Caco-2 (cell line): ENCODE measurements around the gene SBNO1. TPM values are rescaled to one million over a fixed set of nuclear protein-coding genes. Genes with fewer than 3 reads are reported as not detected.

Experiments
- BruUV-seq: library from RNA; stranded (reverse); fragments of 400-500 nt; replicated peaks from 2 replicates; lab custom pipeline; 2021; lab: Mats Ljungman, UMichigan
- CTCF ChIA-PET: fragments of 300-600 bp; sonication (Branson Sonifier 250); formaldehyde crosslinking; loops from one replicate; lab custom pipeline; 2022; ENCODE audit warnings: antibody characterized with exemption; lab: Charles Lee
- POLR2A ChIA-PET: fragments of 300-600 bp; sonication (Branson Sonifier 250); formaldehyde crosslinking; loops from one replicate; lab custom pipeline; 2022; ENCODE audit warnings: antibody characterized with exemption; lab: Charles Lee
- DNase-seq, 2 experiments: peaks; one replicate each; pipeline versions ENCODE4 v3.0.0 to v3.0.0-alpha.2; 2020 to 2022
- H3K27me3 ChIP-seq: replicated peaks from 2 replicates; pipeline ENCODE4 v1.6.0; 2011; ENCODE audit warnings: low read length; ENCODE audit not compliant: control insufficient read depth, insufficient read depth
- H3K36me3 ChIP-seq: 2 replicates; pipeline ENCODE4 v1.5.1; 2011; ENCODE audit warnings: low read length; ENCODE audit not compliant: control insufficient read depth, insufficient read depth
- H3K4me1 ChIP-seq: fragments of 250-450 bp; sonication (Bioruptor Pico); 2 replicates; pipeline ENCODE4 v1.5.1; 2020; ENCODE audit warnings: mild to moderate bottlenecking
- H3K4me3 ChIP-seq: 2 replicates; pipeline ENCODE4 v1.5.1; 2011; ENCODE audit warnings: low read depth, mild to moderate bottlenecking, control low read depth, low read length
- H3K9me3 ChIP-seq: fragments of 250-450 bp; sonication (Bioruptor Pico); 2 replicates; pipeline ENCODE4 v1.5.1; 2020; ENCODE audit warnings: mild to moderate bottlenecking, moderate library complexity
- H3K27ac Mint-ChIP-seq: one replicate; pipeline ENCODE4 v1.8.0; 2022; ENCODE audit warnings: mixed read lengths; ENCODE audit not compliant: unreplicated experiment
- H3K27me3 Mint-ChIP-seq: one replicate; pipeline ENCODE4 v1.8.0; 2022; ENCODE audit warnings: mixed read lengths; ENCODE audit not compliant: insufficient read depth, unreplicated experiment
- H3K36me3 Mint-ChIP-seq: one replicate; pipeline ENCODE4 v1.8.0; 2022; ENCODE audit warnings: mild to moderate bottlenecking, mixed read lengths; ENCODE audit not compliant: insufficient read depth, unreplicated experiment
- H3K4me1 Mint-ChIP-seq: one replicate; pipeline ENCODE4 v1.8.0; 2022; ENCODE audit warnings: low read depth, mixed read lengths; ENCODE audit not compliant: unreplicated experiment
- H3K4me3 Mint-ChIP-seq: one replicate; pipeline ENCODE4 v1.8.0; 2022; ENCODE audit warnings: mild to moderate bottlenecking, moderate library complexity, mixed read lengths; ENCODE audit not compliant: unreplicated experiment
- H3K9me3 Mint-ChIP-seq: one replicate; pipeline ENCODE4 v1.8.0; 2022; ENCODE audit warnings: mixed read lengths; ENCODE audit not compliant: unreplicated experiment
- intact Hi-C: fragments of 100-400 bp; cut with micrococcal nuclease; formaldehyde crosslinking; loops from one replicate; pipeline ENCODE4 v1.10.0; 2022; ENCODE audit not compliant: unreplicated experiment
- total RNA-seq: library from RNA; stranded (reverse); gene quantifications from 2 replicates; pipeline ENCODE4 v1.2.3, GENCODE V29; 2022
- TF ChIP-seq, protein P1 (sequence below), 2 experiments: fragments of 200-600 bp in 1 of 2; IDR thresholded peaks; 1 replicate in 1 of 2; 2 replicates in 1 of 2; pipeline versions ENCODE4 v1.5.1 to v1.8.0; 2011 to 2022; ENCODE audit warnings: antibody characterized with exemption in 1 of 2, control low read depth in 1 of 2, inconsistent platforms in 1 of 2, low read depth in 1 of 2, low read length in 1 of 2, mild to moderate bottlenecking in 1 of 2, moderate library complexity in 1 of 2; ENCODE audit not compliant: insufficient read depth in 1 of 2, severe bottlenecking in 1 of 2, unreplicated experiment in 1 of 2

Gene SBNO1
- total RNA-seq, 1 experiment from 2014 or later, result 53.8 TPM

DNA sequence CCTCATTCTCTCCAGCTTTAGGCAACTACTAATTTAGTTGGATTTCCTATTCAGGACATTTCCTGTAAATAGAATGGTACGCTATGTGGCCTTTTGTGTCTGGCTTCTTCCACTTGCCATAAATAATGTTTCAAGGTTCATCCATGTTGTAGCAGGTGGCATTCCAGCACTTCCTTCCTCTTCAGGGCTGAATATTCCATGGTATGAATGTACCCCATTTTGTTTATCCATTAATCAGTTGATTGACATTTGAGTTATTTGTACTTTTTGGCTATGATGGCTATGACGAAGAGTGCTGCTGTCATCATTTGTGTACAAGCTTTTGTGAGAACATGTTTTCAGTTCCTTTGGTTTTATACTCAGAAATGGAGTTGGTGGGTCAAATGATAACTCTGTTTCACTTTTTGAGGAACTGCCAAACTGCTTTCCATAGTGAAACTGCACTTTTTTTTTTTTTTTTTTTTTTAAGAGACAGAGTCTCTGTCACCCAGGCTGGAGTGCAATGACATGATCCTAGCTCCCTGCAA lies 86.5 kb downstream of the SBNO1 start:
- Histone ChIP-seq H3K4me3 (no peak overlapping the region), H3K4me1 (no peaks in the 10 kb centered on the region), H3K36me3 (no peaks in the 10 kb centered on the region), H3K9me3 (no peaks in the 10 kb centered on the region), H3K27me3 (no peaks in the 10 kb centered on the region)
- Mint-ChIP-seq H3K4me1 (no peaks in the 10 kb centered on the region), H3K9me3 (no peaks in the 10 kb centered on the region), H3K27ac (no peak overlapping the region), H3K27me3 (no peaks in the 10 kb centered on the region), H3K4me3 (no peak overlapping the region), H3K36me3 (no peaks in the 10 kb centered on the region)
- TF ChIP-seq, protein P1, sequence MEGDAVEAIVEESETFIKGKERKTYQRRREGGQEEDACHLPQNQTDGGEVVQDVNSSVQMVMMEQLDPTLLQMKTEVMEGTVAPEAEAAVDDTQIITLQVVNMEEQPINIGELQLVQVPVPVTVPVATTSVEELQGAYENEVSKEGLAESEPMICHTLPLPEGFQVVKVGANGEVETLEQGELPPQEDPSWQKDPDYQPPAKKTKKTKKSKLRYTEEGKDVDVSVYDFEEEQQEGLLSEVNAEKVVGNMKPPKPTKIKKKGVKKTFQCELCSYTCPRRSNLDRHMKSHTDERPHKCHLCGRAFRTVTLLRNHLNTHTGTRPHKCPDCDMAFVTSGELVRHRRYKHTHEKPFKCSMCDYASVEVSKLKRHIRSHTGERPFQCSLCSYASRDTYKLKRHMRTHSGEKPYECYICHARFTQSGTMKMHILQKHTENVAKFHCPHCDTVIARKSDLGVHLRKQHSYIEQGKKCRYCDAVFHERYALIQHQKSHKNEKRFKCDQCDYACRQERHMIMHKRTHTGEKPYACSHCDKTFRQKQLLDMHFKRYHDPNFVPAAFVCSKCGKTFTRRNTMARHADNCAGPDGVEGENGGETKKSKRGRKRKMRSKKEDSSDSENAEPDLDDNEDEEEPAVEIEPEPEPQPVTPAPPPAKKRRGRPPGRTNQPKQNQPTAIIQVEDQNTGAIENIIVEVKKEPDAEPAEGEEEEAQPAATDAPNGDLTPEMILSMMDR (IDR thresholded peaks at IDR 0.05; ENCODE audit: insufficient read depth in 1 of 2, low read depth in 1 of 2, low read length in 1 of 2, severe bottlenecking in 1 of 2, unreplicated experiment in 1 of 2), result no peak
- CTCF ChIA-PET, result interaction anchor here (0.5 to 0.6 kb wide), 2 partner anchors 87 to 108 kb away, joined by 3 to 5 read pairs; no protein-coding TSS in a partner anchor
- no peak for DNase-seq
- no TSS peak for BruUV-seq
- intact Hi-C loops, result no loop called here
- POLR2A ChIA-PET, result no interaction called here

DNA sequence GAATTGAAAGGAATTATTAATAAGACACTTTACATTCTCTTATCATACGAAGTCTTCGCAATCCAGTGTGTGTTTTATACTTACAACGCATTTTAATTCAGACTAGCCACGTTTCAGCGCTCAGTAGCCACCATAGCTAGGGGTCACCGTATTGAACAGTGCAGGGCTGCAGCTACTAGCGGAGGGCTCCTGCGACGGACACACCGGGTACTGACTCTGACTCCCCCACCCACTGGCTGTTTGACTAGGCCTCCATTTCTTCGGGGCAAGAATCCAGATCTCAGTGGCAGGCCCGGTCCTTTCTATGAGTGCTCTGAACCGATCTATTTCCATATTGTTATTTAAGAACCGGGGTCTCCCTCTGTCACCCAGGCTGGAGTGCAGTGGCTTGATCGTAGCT lies 91.5 kb downstream of the SBNO1 start:
- Histone ChIP-seq H3K27me3 (no peaks in the 10 kb centered on the region), H3K4me1 (0 out of 2 replicates have a peak, but pooled peaks cover 5% of the 10 kb centered on the region), H3K9me3 (no peaks in the 10 kb centered on the region), H3K36me3 (no peaks in the 10 kb centered on the region), H3K4me3 (no peak overlapping the region)
- intact Hi-C loops, result no loop called here
- POLR2A ChIA-PET, result no interaction called here
- H3K4me1 Mint-ChIP-seq, result no peaks in the 10 kb centered on the region
- CTCF ChIA-PET, result no interaction called here
- H3K27ac Mint-ChIP-seq, result peak overlapping the region; percentile 50
- H3K4me3 Mint-ChIP-seq, result peak overlapping the region; percentile 64
- H3K27me3 Mint-ChIP-seq, result no peaks in the 10 kb centered on the region
- H3K9me3 Mint-ChIP-seq, result no peaks in the 10 kb centered on the region
- TF ChIP-seq, protein P1 (IDR thresholded peaks at IDR 0.05; ENCODE audit: insufficient read depth in 1 of 2, low read depth in 1 of 2, low read length in 1 of 2, severe bottlenecking in 1 of 2, unreplicated experiment in 1 of 2), result no peak
- H3K36me3 Mint-ChIP-seq, result peaks cover 2% of the 10 kb centered on the region
- BruUV-seq, result no TSS peak
- no peak for DNase-seq

DNA sequence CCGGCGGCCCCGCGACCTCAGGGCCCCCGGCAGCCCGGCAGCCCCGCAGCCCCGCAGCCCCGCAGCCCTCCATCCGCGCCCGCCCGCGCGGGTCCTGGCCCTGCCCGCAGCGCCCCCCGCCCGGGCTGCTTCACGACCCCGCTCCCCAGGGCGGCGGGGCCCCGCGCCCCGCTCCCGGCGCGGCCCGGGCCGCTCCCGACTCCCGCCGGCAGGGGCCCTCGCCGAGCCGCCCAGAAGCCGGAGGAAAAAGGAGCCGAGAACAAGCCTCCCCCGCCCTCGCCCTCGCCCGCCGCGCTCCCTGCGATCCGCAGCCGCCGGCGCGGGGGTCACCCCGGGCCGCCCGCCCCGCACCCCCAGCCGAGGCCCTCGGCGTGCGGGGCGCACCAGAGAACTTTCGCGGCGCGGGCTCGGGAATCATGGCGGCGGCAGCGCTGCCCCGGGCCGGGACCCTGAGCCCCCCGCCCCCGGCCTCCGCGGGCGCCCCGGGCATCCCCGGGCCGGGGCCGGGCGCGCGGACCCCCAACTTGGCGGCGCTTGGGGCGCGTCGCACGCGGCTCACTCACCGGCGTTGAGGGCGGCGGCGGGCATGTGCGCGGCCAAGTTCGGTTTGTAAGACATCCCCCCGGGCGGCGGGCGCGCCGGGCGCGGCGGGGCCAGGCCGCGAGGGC lies 93.5 kb downstream of the SBNO1 start:
- Mint-ChIP-seq H3K36me3 (peaks cover 17% of the 10 kb centered on the region), H3K4me3 (peak overlapping the region; percentile 77), H3K9me3 (no peaks in the 10 kb centered on the region), H3K27ac (no peak overlapping the region), H3K27me3 (no peaks in the 10 kb centered on the region), H3K4me1 (no peaks in the 10 kb centered on the region)
- BruUV-seq, result no TSS peak
- no peaks in the 10 kb centered on the region for H3K27me3 ChIP-seq
- CTCF ChIA-PET, result interaction anchor here (1.0 kb wide), 1 partner anchor 113 kb away, joined by 4 read pairs; the partner anchor contains the start of gene KMT5A
- TF ChIP-seq, protein P1 (IDR thresholded peaks at IDR 0.05; ENCODE audit: insufficient read depth in 1 of 2, low read depth in 1 of 2, low read length in 1 of 2, severe bottlenecking in 1 of 2, unreplicated experiment in 1 of 2), result peak; percentile 39 to 66
- intact Hi-C loops, result loop anchor here (2.0 kb wide), 1 partner anchor 94 kb away; the partner anchor contains the start of gene SBNO1
- peak; percentile 69 to 83 for DNase-seq
- peak overlapping the region; percentile 63 for H3K4me3 ChIP-seq
- H3K9me3 ChIP-seq, result no peaks in the 10 kb centered on the region
- H3K36me3 ChIP-seq, result no peaks in the 10 kb centered on the region; the same call in 1 of the 2 replicates
- 0 out of 2 replicates have a peak, but pooled peaks cover 5% of the 10 kb centered on the region for H3K4me1 ChIP-seq
- POLR2A ChIA-PET, result no interaction called here
